HEK293 (cell line): ENCODE data around the gene ARHGEF4.

Experiments used
- CTCF ChIA-PET: fragments of 350-600 bp; formaldehyde crosslinking; extraction: SDS; loops from one replicate; lab custom pipeline; 2021; ENCODE audit warnings: antibody characterized with exemption; lab: Yijun Ruan, JAX
- POLR2A ChIA-PET: fragments of 300-600 bp; formaldehyde crosslinking; extraction: SDS; loops from one replicate; lab custom pipeline; 2020; ENCODE audit warnings: antibody characterized with exemption, inconsistent platforms; lab: Yijun Ruan, JAX
- H3K27ac ChIP-seq: fragments of 200-500 bp; sonication (Bioruptor generic); 2 replicates; pipeline ENCODE4 v1.5.1; 2014; ENCODE audit warnings: low read depth, low read length, control low read depth, inconsistent platforms; ENCODE audit errors: extremely low read depth
- H3K36me3 ChIP-seq, 2 experiments: fragments of 200-500 bp in 1 of 2; sonication (Bioruptor generic) in 1 of 2; 1 replicate in 1 of 2; 2 replicates in 1 of 2; pipeline ENCODE4 v1.5.1; 2014 to 2017; ENCODE audit warnings: inconsistent platforms in 2 of 2, low read length in 2 of 2; ENCODE audit not compliant: control insufficient read depth in 2 of 2, insufficient read depth in 1 of 2
- H3K4me1 ChIP-seq: fragments of 200-500 bp; sonication (Bioruptor generic); 2 replicates; pipeline ENCODE4 v1.5.1; 2014; ENCODE audit warnings: mild to moderate bottlenecking, low read length, inconsistent platforms; ENCODE audit not compliant: control insufficient read depth, insufficient read depth
- H3K4me3 ChIP-seq: 2 replicates; pipeline ENCODE4 v1.5.1; 2011; ENCODE audit warnings: low read depth, mild to moderate bottlenecking, control low read depth, low read length, moderate library complexity
- H3K9me3 ChIP-seq: fragments of 200-500 bp; sonication (Bioruptor generic); 2 replicates; pipeline ENCODE4 v1.5.1; 2014; ENCODE audit warnings: low read depth, low read length, inconsistent platforms; ENCODE audit not compliant: control insufficient read depth, insufficient read depth
- SCRT1 ChIP-seq: fragments of 450-650 bp; formaldehyde crosslinking; IDR thresholded peaks from 2 replicates; pipeline ENCODE4 v1.5.1; 2016; ENCODE audit warnings: missing biosample characterization, missing genetic modification characterization, borderline replicate concordance
- SCRT2 ChIP-seq: fragments of 450-650 bp; formaldehyde crosslinking; IDR thresholded peaks from 2 replicates; pipeline ENCODE4 v1.5.1; 2016; ENCODE audit warnings: missing biosample characterization, missing genetic modification characterization
- ZFHX2 ChIP-seq: fragments of 450-650 bp; formaldehyde crosslinking; conservative IDR thresholded peaks from 2 replicates; pipeline ENCODE4 v1.5.1; 2016; ENCODE audit warnings: missing biosample characterization, missing genetic modification characterization
- ZNF202 ChIP-seq: fragments of 450-650 bp; formaldehyde crosslinking; IDR thresholded peaks from 2 replicates; pipeline ENCODE4 v1.5.1; 2016; ENCODE audit warnings: missing biosample characterization, missing genetic modification characterization, borderline replicate concordance
- ZNF24 ChIP-seq: fragments of 450-650 bp; formaldehyde crosslinking; IDR thresholded peaks from 2 replicates; pipeline ENCODE4 v1.5.1; 2016; ENCODE audit warnings: missing biosample characterization, missing genetic modification characterization
- ZNF26 ChIP-seq: fragments of 450-650 bp; formaldehyde crosslinking; IDR thresholded peaks from 2 replicates; pipeline ENCODE4 v1.5.1; 2016; ENCODE audit warnings: missing biosample characterization, missing genetic modification characterization
- ZNF37A ChIP-seq: fragments of 450-650 bp; IDR thresholded peaks from 2 replicates; pipeline ENCODE4 v1.5.1; 2018; ENCODE audit warnings: missing biosample characterization, missing genetic modification characterization
- ZNF623 ChIP-seq: fragments of 450-650 bp; formaldehyde crosslinking; IDR thresholded peaks from 2 replicates; pipeline ENCODE4 v1.5.1; 2016; ENCODE audit warnings: missing biosample characterization, missing genetic modification characterization
- ZXDB ChIP-seq: fragments of 450-650 bp; formaldehyde crosslinking; IDR thresholded peaks from 2 replicates; pipeline ENCODE4 v1.5.1; 2016; ENCODE audit warnings: missing biosample characterization, missing genetic modification characterization
- TF ChIP-seq, protein P1 (sequence below): fragments of 450-650 bp; formaldehyde crosslinking; IDR thresholded peaks from 2 replicates; pipeline ENCODE4 v1.5.1; 2016; ENCODE audit warnings: missing biosample characterization, missing genetic modification characterization
- TF ChIP-seq, protein P2 (sequence below): fragments of 450-650 bp; formaldehyde crosslinking; IDR thresholded peaks from 2 replicates; pipeline ENCODE4 v1.5.1; 2016; ENCODE audit warnings: missing biosample characterization, missing genetic modification characterization

ARHGEF4 gene

DNA sequence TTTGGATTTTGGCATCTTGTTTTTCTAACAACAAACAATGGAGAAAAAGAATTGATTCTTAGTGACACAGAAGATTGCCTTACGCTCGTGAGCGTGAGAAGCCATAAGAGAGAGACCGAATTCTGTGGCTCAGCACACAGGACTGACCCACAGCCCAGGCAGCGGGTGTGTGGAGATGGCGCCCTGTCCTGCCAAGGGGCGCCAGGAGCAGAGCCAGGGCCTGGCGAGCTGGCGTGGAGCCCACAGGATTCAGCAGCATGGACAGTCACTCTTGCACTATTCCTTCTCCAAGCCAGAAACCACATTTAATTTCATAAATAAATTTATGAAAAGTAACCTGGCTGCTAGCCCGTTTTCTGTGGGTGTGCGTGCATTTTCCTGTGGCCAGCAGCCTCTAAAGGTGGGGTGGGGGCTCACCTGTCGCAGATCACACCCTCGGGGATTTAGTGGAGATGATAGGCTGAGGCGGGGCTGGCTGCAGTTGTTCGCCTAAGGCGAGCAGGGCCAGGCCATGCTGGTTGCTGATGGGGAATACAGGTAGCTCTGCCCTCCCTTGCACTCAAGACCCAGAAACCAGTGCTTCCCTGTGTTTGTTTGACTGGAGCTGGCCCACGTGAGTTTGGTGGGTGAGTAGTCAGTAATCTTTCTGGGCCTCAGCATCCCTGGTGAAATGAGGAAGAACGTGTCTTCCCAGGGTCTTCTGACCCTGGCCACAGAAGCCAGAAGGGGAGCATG is 210.4 kb downstream of the ARHGEF4 start (continued):
- TF ChIP-seq, protein P1, sequence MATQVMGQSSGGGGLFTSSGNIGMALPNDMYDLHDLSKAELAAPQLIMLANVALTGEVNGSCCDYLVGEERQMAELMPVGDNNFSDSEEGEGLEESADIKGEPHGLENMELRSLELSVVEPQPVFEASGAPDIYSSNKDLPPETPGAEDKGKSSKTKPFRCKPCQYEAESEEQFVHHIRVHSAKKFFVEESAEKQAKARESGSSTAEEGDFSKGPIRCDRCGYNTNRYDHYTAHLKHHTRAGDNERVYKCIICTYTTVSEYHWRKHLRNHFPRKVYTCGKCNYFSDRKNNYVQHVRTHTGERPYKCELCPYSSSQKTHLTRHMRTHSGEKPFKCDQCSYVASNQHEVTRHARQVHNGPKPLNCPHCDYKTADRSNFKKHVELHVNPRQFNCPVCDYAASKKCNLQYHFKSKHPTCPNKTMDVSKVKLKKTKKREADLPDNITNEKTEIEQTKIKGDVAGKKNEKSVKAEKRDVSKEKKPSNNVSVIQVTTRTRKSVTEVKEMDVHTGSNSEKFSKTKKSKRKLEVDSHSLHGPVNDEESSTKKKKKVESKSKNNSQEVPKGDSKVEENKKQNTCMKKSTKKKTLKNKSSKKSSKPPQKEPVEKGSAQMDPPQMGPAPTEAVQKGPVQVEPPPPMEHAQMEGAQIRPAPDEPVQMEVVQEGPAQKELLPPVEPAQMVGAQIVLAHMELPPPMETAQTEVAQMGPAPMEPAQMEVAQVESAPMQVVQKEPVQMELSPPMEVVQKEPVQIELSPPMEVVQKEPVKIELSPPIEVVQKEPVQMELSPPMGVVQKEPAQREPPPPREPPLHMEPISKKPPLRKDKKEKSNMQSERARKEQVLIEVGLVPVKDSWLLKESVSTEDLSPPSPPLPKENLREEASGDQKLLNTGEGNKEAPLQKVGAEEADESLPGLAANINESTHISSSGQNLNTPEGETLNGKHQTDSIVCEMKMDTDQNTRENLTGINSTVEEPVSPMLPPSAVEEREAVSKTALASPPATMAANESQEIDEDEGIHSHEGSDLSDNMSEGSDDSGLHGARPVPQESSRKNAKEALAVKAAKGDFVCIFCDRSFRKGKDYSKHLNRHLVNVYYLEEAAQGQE (tag by site-specific recombination): no peak

DNA sequence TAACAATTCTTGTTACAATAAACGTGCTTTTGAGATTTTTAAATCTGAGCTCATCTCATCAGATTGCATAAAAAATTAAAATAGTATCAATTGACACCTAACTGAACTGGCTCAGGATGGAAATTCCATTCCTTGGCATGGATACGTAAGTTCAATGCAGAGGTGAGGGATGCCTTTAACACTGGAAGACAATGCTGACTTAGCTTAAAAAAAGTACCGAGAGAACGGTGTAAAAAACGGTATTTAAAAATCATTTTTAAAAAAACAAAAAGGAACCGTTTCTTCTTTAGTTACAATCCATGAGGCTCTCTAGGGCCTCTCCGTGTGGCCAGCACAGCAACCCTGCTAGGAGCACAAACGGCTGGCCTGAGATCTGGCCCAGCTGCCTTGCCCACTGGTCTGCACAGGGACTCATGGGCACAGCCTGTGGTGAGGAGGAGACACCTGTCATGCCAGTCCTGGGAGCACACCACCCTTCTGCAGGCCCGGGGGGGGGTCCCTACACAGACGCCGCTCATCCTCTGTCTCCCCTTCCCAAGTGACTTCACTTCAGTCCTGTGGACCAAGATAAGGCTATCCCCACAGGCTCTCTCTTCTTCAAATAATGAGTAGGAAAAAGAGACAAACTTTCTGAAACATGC is 211.3 kb downstream of the ARHGEF4 start:
- TF ChIP-seq ZXDB: no peak
- TF ChIP-seq, protein P2, sequence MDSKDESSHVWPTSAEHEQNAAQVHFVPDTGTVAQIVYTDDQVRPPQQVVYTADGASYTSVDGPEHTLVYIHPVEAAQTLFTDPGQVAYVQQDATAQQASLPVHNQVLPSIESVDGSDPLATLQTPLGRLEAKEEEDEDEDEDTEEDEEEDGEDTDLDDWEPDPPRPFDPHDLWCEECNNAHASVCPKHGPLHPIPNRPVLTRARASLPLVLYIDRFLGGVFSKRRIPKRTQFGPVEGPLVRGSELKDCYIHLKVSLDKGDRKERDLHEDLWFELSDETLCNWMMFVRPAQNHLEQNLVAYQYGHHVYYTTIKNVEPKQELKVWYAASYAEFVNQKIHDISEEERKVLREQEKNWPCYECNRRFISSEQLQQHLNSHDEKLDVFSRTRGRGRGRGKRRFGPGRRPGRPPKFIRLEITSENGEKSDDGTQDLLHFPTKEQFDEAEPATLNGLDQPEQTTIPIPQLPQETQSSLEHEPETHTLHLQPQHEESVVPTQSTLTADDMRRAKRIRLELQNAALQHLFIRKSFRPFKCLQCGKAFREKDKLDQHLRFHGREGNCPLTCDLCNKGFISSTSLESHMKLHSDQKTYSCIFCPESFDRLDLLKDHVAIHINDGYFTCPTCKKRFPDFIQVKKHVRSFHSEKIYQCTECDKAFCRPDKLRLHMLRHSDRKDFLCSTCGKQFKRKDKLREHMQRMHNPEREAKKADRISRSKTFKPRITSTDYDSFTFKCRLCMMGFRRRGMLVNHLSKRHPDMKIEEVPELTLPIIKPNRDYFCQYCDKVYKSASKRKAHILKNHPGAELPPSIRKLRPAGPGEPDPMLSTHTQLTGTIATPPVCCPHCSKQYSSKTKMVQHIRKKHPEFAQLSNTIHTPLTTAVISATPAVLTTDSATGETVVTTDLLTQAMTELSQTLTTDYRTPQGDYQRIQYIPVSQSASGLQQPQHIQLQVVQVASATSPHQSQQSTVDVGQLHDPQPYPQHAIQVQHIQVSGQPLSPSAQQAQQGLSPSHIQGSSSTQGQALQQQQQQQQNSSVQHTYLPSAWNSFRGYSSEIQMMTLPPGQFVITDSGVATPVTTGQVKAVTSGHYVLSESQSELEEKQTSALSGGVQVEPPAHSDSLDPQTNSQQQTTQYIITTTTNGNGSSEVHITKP (tag by site-specific recombination): peak; percentile 54
- no peak for TF ChIP-seq ZNF623
- ChIA-PET POLR2A (no interaction called here), CTCF (no interaction called here)
- no peak overlapping the region for H3K4me3 ChIP-seq
- peaks cover 1 to 81% of the 10 kb centered on the region in 2 experiments for H3K36me3 ChIP-seq
- H3K27ac ChIP-seq: no peak overlapping the region
- no peaks in the 10 kb centered on the region for H3K9me3 ChIP-seq
- no peaks in the 10 kb centered on the region for H3K4me1 ChIP-seq

DNA sequence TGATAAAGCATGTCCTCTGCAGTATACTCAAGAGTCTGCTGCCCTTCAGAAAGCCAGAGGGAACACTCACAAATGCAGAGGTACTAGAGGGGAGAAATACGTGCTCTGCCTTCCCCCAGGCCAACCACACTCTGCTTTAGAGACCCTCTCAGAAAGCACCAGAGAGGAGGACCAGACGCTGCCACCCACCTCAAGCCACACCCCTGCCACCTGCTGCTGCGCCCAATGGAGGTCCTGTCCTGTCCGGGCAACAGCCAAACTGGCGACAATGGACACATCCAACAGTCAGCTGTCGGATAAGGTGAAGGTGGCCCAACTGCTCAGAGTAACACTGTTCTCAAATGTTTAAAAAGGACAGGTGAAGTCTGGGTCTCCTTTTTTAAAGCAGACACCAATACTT is 211.9 kb downstream of the ARHGEF4 start:
- no peak for TF ChIP-seq ZNF37A (tag by site-specific recombination)
- no peak for TF ChIP-seq ZNF26 (tag by site-specific recombination)
- no peak for TF ChIP-seq ZNF24
- Histone ChIP-seq H3K36me3 (peaks cover 7 to 83% of the 10 kb centered on the region in 2 experiments), H3K4me3 (no peak overlapping the region), H3K27ac (no peak overlapping the region), H3K4me1 (no peaks in the 10 kb centered on the region), H3K9me3 (no peaks in the 10 kb centered on the region)
- ChIA-PET POLR2A (no interaction called here), CTCF (no interaction called here)

GRCh38 chr2:131049150-131049718 is 212.5 kb downstream of the ARHGEF4 start:
- no peaks in the 10 kb centered on the region for H3K4me1 ChIP-seq
- TF ChIP-seq ZNF202 (no peak), SCRT1 (tag by site-specific recombination) (0 out of 2 replicates have a peak, but pooled peaks have one; percentile 49), SCRT2 (tag by site-specific recombination) (peak; percentile 58), ZFHX2 (tag by site-specific recombination) (no peak)
- H3K27ac ChIP-seq: no peak overlapping the region
- ChIA-PET CTCF (no interaction called here), POLR2A (no interaction called here)
- no peak overlapping the region for H3K4me3 ChIP-seq
- peaks cover 13 to 87% of the 10 kb centered on the region in 2 experiments for H3K36me3 ChIP-seq
- no peaks in the 10 kb centered on the region for H3K9me3 ChIP-seq
